K562 (cell line): ENCODE data around the gene RHD. TPM values are rescaled to one million over a fixed set of nuclear protein-coding genes. Genes with fewer than 3 reads are reported as not detected.

Source experiments
- PREB ChIP-seq: sonication (generic); formaldehyde crosslinking; IDR thresholded peaks from 2 replicates; pipeline ENCODE4 v1.8.1; 2023; ENCODE audit warnings: mild to moderate bottlenecking, missing genetic modification reagents
- RB1 ChIP-seq: fragments of 450-650 bp; IDR thresholded peaks from 2 replicates; pipeline ENCODE4 v1.6.1; 2017; ENCODE audit warnings: low read depth, mild to moderate bottlenecking
- SRF ChIP-seq, 2 experiments: fragments of 250-450, 450-650 bp in 1 of 2; sonication (Bioruptor Pico) in 1 of 2; sonication (generic) in 1 of 2; formaldehyde crosslinking; IDR thresholded peaks; 2 replicates each; pipeline versions ENCODE4 v1.5.0 to v1.5.1; 2020 to 2022; ENCODE audit warnings: mild to moderate bottlenecking in 1 of 2, missing genetic modification reagents in 1 of 2
- ZNF280B ChIP-seq: fragments of 250-450 bp; sonication (Bioruptor Pico); IDR thresholded peaks from 2 replicates; pipeline ENCODE4 v1.5.1; 2021; ENCODE audit warnings: mild to moderate bottlenecking
- ZNF318 ChIP-seq, 2 experiments: fragments of 450-650 bp; IDR thresholded peaks; 2 replicates each; pipeline ENCODE4 v1.6.1; 2016; ENCODE audit warnings: mild to moderate bottlenecking in 2 of 2, borderline replicate concordance in 1 of 2, low read depth in 1 of 2, moderate library complexity in 1 of 2
- polyA plus RNA-seq, 8 experiments: library from polyadenylated mRNA; depleted of rRNA in 4 of 8; stranded (reverse) in 5 of 8; unstranded in 3 of 8; fragments of >200 nt; fragmentation: Nextera tagmentation in 2 of 8; fragmentation: Illumina TruSeq in 1 of 8; extraction: Ambion mirVana in 2 of 8; extraction: Trizol in 1 of 8; gene quantifications; 2 replicates each; pipeline versions ENCODE4 v1.2.1 to v1.2.3, GENCODE V29; 2011 to 2014; ENCODE audit warnings: inconsistent platforms in 1 of 8, missing spikeins in 1 of 8
- total RNA-seq, 7 experiments: library from RNA; depleted of rRNA in 6 of 7; stranded (reverse); fragments of >200 nt in 6 of 7; fragmentation: Illumina TruSeq in 2 of 7; extraction: Trizol in 2 of 7; gene quantifications; 2 replicates each; pipeline versions ENCODE4 v1.2.1 to v1.2.3, GENCODE V29; 2011 to 2021; ENCODE audit warnings: low replicate concordance in 1 of 7
- TF ChIP-seq, protein P1 (sequence below), 3 experiments: IDR thresholded peaks in 2 of 3; conservative IDR thresholded peaks in 1 of 3; 2 replicates each; pipeline ENCODE4 v1.5.1; 2011 to 2012; ENCODE audit warnings: low read length in 3 of 3, mild to moderate bottlenecking in 3 of 3, control low read depth in 2 of 3, improper control_type of control experiment in 1 of 3, inconsistent platforms in 1 of 3, low read depth in 1 of 3, mixed read lengths in 1 of 3, moderate library complexity in 1 of 3; ENCODE audit not compliant: insufficient read depth in 2 of 3

The RHD gene
- total and polyA plus RNA-seq, 9 of the 15 experiments (the other 6 are each of a cell fraction or from before 2014, with no cell fraction given), result 8.8 to 32.4 (median 15.0) TPM

DNA sequence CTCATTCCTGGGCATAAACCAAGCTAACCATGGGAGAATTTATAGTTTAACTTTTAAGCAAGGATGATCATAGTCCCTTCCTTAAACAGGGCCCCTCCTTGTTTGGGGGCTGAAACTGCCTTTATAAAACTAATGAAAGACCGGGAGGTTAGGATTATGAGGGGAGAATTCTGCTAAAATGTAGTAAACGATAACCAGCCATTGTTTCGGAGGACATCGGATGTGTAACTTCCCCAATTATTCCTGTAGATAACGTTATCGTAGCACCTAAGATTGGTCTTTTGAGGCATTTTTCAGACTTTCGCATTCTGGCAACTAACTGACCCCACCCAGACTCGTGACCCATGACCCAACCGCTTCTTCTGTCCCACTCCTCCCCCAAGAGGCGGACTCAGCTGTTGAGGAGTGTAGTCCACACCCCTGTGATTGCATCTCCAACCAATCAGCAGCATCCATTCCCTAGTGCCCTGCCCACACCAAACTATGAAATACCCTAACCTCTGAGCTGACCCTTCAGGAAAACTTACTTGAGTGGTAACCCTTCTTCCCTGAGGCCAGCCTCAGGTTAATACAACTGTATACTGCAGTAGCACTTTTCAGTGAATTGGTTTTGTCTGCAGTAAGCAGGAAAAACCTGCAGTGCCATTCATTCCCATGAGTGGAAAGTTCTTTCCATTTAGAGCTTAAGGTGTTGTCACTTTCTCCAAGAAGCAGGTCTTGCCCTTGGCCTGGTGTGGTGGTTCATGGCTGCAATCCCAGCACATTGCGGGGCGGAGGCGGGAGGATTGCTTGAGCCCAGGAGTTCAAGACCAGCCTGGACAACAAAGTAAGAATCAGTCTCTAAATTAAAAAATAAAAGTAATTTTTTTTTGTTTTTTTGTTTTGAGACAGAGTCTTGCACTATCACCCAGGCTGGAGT is 39.2 kb upstream of the RHD start (continued):
- TF ChIP-seq ZNF318 (IDR thresholded peaks at IDR 0.05; ENCODE audit: borderline replicate concordance in 1 of 2, low read depth in 1 of 2), result peak in 1 of 2 experiments; percentile 80; a peak in 1 of 4 replicates
- TF ChIP-seq RB1, result peak; percentile 37; the same call in 1 of the 2 replicates
- TF ChIP-seq, protein P1, sequence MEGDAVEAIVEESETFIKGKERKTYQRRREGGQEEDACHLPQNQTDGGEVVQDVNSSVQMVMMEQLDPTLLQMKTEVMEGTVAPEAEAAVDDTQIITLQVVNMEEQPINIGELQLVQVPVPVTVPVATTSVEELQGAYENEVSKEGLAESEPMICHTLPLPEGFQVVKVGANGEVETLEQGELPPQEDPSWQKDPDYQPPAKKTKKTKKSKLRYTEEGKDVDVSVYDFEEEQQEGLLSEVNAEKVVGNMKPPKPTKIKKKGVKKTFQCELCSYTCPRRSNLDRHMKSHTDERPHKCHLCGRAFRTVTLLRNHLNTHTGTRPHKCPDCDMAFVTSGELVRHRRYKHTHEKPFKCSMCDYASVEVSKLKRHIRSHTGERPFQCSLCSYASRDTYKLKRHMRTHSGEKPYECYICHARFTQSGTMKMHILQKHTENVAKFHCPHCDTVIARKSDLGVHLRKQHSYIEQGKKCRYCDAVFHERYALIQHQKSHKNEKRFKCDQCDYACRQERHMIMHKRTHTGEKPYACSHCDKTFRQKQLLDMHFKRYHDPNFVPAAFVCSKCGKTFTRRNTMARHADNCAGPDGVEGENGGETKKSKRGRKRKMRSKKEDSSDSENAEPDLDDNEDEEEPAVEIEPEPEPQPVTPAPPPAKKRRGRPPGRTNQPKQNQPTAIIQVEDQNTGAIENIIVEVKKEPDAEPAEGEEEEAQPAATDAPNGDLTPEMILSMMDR (IDR thresholded peaks at IDR 0.05 in 2 of 3, conservative IDR thresholded peaks at IDR 0.05 in 1 of 3; ENCODE audit: insufficient read depth in 2 of 3, low read depth in 1 of 3, low read length in 3 of 3), result no peak
- 0 out of 2 replicates have a peak, but pooled peaks have one; percentile 25 for TF ChIP-seq PREB (CRISPR knock-in tag)
- no peak for TF ChIP-seq ZNF280B
- TF ChIP-seq SRF (CRISPR knock-in tag; IDR thresholded peaks at IDR 0.05), result peak in 1 of 2 experiments; percentile 31; a peak in 1 of 4 replicates
